NB4 (cell line): ENCODE results near the gene HS6ST2.
"Not testable (repeated sequence)": the region's sequence is repeated elsewhere in the genome, so short reads cannot be mapped to it uniquely, and the experiment has no call there.

Experiments used
- DNase-seq: peaks from one replicate; pipeline ENCODE4 v3.0.0; 2010; ENCODE audit warnings: low read depth
- H3K4me3 ChIP-seq: one replicate; pipeline ENCODE4 v1.5.1; 2011; ENCODE audit warnings: mild to moderate bottlenecking, low read depth, low read length, moderate library complexity
- MYC ChIP-seq: IDR thresholded peaks from 2 replicates; pipeline ENCODE4 v1.6.1; 2011; ENCODE audit warnings: low read depth, low read length
- POLR2A ChIP-seq: IDR thresholded peaks from 2 replicates; pipeline ENCODE4 v1.6.1; 2011; ENCODE audit warnings: mild to moderate bottlenecking; ENCODE audit not compliant: insufficient read length; ENCODE audit errors: extremely low read depth
- TF ChIP-seq, protein P1 (sequence below): IDR thresholded peaks from one replicate; pipeline ENCODE4 v1.5.1; 2012; ENCODE audit warnings: low read depth, low read length
- TF ChIP-seq, protein P2 (sequence below): IDR thresholded peaks from 2 replicates; pipeline ENCODE4 v1.6.1; 2011; ENCODE audit warnings: low read depth, low read length

HS6ST2 gene

DNA sequence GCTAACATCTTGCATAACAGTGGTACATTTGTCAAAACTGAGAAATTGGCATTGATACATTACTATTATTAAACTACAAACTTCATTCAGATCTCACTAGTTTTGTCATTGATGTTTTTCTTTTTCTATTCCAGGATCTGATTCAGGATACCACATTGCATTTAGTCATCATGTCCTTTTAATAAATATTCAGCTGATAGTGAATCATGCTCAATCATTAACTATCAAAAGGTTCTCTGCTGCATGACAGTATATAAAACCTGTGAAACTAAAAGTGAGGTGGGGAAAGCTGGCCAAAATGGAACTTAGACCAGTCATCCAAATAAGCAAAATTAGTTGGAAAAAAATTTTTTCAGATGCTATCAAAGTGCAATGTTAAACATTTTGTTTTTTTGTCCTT, 28.1 kb upstream of the HS6ST2 start:
- TF ChIP-seq, protein P1, sequence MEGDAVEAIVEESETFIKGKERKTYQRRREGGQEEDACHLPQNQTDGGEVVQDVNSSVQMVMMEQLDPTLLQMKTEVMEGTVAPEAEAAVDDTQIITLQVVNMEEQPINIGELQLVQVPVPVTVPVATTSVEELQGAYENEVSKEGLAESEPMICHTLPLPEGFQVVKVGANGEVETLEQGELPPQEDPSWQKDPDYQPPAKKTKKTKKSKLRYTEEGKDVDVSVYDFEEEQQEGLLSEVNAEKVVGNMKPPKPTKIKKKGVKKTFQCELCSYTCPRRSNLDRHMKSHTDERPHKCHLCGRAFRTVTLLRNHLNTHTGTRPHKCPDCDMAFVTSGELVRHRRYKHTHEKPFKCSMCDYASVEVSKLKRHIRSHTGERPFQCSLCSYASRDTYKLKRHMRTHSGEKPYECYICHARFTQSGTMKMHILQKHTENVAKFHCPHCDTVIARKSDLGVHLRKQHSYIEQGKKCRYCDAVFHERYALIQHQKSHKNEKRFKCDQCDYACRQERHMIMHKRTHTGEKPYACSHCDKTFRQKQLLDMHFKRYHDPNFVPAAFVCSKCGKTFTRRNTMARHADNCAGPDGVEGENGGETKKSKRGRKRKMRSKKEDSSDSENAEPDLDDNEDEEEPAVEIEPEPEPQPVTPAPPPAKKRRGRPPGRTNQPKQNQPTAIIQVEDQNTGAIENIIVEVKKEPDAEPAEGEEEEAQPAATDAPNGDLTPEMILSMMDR, result no peak
- TF ChIP-seq, protein P2, sequence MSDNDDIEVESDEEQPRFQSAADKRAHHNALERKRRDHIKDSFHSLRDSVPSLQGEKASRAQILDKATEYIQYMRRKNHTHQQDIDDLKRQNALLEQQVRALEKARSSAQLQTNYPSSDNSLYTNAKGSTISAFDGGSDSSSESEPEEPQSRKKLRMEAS, result no peak
- no peak for TF ChIP-seq POLR2A
- TF ChIP-seq MYC, result no peak
- no peak for DNase-seq
- H3K4me3 ChIP-seq, result no peak overlapping the region

DNA sequence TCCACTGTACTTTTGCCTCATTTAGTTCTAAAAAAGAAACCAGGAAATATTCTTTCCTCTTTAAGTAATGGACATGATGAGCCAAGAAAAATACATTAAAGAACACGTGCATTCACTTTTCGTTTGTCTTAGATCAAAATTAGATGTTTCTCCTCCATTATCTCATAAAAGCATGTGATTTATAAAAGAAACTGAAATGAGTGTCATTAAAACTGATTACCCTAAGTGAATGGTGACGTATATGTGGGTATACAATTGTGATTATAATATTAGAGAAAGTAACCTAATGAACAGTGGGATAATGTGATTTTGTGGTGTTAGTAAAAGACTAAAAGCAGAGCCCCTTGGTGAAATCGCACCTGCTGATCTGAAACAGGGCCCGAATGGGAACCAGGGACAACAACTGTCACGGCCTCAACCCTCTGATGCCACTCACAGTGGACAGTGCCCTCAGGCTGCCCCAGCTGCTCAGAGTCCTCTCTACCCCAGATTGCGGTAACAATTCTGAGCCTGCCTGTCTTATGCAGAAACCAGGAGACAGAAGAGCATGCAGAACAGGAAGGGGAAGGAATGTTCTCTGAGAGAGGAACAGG, 25.7 kb upstream of the HS6ST2 start:
- no peak for DNase-seq
- no peak overlapping the region for H3K4me3 ChIP-seq
- TF ChIP-seq, protein P2, result no peak
- TF ChIP-seq POLR2A, result no peak
- no peak for TF ChIP-seq MYC
- TF ChIP-seq, protein P1, result no peak

DNA sequence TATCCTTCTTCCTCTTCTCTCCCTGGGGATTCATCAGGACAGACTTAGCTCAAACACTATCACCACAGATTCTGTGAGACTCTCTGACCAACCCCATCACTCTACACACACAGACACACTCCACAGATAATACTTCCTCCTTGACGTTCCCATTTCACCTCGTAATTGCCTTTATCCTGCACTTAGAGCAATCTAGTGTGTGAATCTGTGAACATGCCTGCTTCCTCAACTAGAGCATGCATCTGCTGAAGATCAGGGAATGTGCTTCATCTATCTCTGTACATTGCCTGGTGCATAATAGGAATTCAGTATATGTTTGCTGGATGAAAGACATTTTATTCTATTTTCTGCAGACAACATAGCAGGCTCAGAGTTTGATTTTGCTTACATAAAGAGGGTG, 25.1 kb upstream of the HS6ST2 start:
- TF ChIP-seq MYC (no peak), POLR2A (no peak)
- TF ChIP-seq, protein P2, result no peak
- TF ChIP-seq, protein P1, result no peak
- DNase-seq, result no peak

DNA sequence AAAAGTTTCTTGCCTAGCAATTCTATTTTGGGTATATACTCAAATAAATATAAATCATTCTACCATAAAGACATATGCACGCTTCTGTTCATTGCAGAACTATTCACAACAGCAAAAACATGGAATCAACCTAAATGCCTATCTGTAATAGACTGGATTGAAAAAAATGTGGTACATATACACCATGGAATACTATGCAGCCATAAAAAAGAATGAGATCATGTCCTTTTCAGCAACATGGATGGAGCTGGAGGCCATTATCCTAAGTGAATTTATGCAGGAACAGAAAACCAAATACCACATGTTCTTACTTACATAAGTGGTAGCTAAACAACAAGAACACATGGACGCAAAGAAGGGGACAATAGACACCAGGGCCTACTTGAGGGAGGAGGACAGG, 21.6 kb upstream of the HS6ST2 start:
- H3K4me3 ChIP-seq, DNase-seq: not testable (repeated sequence)

More for the DNA sequence above, 25.1 kb upstream of the HS6ST2 start:
- no peak overlapping the region for H3K4me3 ChIP-seq

DNA sequence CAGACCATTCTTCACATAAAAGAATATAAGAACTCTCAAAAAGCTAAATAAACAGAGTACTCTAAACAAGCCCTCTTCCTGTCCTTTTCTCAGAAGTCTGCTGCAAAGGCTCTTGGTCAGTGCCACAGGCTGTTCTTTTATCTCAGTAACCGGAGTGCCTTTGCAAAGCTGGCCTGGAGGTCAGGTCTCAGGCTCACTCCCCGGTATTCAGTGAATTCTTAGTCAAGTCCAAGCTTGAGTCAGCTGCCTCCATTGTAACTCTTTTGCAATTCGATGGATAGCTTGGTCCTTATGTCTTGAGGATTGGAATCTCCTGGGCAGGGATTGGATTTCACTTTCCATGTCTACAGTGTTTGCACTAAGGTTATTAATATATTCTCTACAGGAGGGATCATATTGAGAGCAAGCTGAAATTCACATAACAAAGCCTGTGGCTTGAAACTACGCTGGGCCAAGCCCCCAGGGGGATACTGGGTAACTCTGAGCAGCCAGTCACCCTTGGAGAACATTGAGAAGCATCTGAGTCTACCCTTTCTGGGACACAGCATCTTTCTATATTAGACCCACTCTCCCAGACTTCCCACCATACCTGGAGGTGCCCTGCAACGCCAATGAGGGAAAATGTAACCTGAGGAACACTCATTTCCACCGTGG, 10.0 kb upstream of the HS6ST2 start:
- DNase-seq, result no peak
- no peak overlapping the region for H3K4me3 ChIP-seq
- TF ChIP-seq, protein P1, result no peak
- TF ChIP-seq, protein P2, result no peak
- no peak for TF ChIP-seq POLR2A
- TF ChIP-seq MYC, result no peak

DNA sequence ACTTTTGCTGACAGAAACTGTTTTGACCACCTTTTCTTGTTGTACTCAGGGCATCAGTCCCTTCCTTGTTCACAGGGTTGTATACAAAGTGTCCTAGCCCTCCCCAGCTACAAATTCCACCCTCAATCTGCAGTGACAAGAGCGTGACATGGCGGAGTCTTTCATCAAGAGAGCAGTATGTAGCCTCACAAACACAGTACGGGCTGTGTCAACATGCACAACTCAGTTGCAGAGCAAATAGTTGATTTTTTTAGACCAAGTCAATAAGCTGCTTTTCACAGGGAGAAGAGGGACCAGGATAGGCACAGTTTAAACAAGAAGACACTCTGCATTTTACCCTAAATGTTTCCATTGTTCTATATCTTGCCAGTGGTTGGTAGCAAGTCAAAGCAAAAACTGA, 8.6 kb upstream of the HS6ST2 start:
- H3K4me3 ChIP-seq, result no peak overlapping the region
- DNase-seq, result no peak
- no peak for TF ChIP-seq MYC

DNA sequence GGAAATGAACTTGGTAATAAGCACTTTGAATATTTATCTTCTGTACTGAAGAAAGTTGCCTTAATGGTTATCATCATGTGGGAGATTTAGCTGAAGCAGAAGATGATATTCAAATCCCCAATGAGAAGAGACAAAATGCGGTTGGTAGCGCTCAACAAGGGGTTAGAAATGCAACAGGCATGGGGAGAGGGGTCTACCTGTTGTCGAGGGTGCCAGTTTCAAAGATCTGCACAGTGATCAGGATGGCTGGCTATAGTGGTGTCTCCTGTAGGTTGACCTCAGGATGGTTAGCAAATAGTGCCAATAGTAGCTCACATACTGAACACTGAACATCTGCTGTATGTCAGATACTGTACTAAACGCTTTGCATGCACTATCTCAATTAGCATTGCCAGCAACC, 7.0 kb upstream of the HS6ST2 start:
- no peak for DNase-seq
- TF ChIP-seq, protein P2, result no peak
- TF ChIP-seq MYC (no peak), POLR2A (no peak)
- TF ChIP-seq, protein P1, result no peak
- H3K4me3 ChIP-seq, result no peak overlapping the region
